Right atrium auricular region (tissue), 2 donors: ENCODE measurements around the gene KLF16. TPM values are rescaled to one million over a fixed set of nuclear protein-coding genes. Genes with fewer than 3 reads are reported as not detected.

Source experiments
- DNase-seq: peaks from one replicate; pipeline ENCODE4 v3.0.0-alpha.2; 2019; ENCODE audit warnings: low spot score
- H3K27ac ChIP-seq, 2 donors: fragments of 200-600 bp; sonication (generic); 1 replicate in 1 of 2; 2 replicates in 1 of 2; pipeline ENCODE4 v1.5.1; 2016 to 2019
- H3K27me3 ChIP-seq, 2 donors: fragments of 200-600 bp; sonication (generic); one replicate each; pipeline versions ENCODE4 v1.5.1 to v1.6.0; 2017 to 2019
- H3K36me3 ChIP-seq: fragments of 200-600 bp; sonication (generic); one replicate; pipeline ENCODE4 v1.5.1; 2016
- H3K4me1 ChIP-seq, 2 donors: fragments of 200-600 bp; sonication (generic); one replicate each; pipeline versions ENCODE4 v1.5.1 to v1.6.0; 2017 to 2019
- H3K4me3 ChIP-seq, 2 donors: fragments of 200-600 bp; sonication (generic); 1 replicate in 1 of 2; 2 replicates in 1 of 2; pipeline ENCODE4 v1.5.1; 2017 to 2019; ENCODE audit warnings: mild to moderate bottlenecking in 1 of 2, moderate library complexity in 1 of 2
- H3K9me3 ChIP-seq, 2 donors: fragments of 200-600 bp; sonication (generic); one replicate each; pipeline ENCODE4 v1.5.1; 2019
- CTCF ChIP-seq, 2 donors: fragments of 200-600 bp; sonication (generic); IDR thresholded peaks; one replicate each; pipeline ENCODE4 v1.5.1; 2019; ENCODE audit warnings: antibody characterized with exemption in 2 of 2
- total RNA-seq, 2 donors: library from RNA; depleted of rRNA; stranded (reverse); fragments of >200 nt; gene quantifications; one replicate each; pipeline ENCODE4 v1.1.0, GENCODE V29; 2016

The KLF16 gene
- total RNA-seq, 2 donors from 2014 or later, result 4.4 to 5.6 TPM

GRCh38 chr19:1826557-1827521 is 36.5 kb downstream of the KLF16 start:
- peaks cover 48% of the 10 kb centered on the region for H3K36me3 ChIP-seq
- no peak overlapping the region for H3K4me3 ChIP-seq
- no peaks in the 10 kb centered on the region for H3K9me3 ChIP-seq
- H3K27me3 ChIP-seq, result no peaks in the 10 kb centered on the region
- DNase-seq, result no peak
- peaks cover 0 to 10% of the 10 kb centered on the region in 2 donors for H3K4me1 ChIP-seq
- no peak for TF ChIP-seq CTCF (IDR thresholded peaks at IDR 0.05)
- no peak overlapping the region for H3K27ac ChIP-seq

- Histone ChIP-seq H3K27ac (no peak overlapping the region), H3K36me3 (peaks cover 57% of the 10 kb centered on the region), H3K27me3 (no peaks in the 10 kb centered on the region), H3K9me3 (no peaks in the 10 kb centered on the region), H3K4me3 (no peak overlapping the region), H3K4me1 (peaks cover 0 to 10% of the 10 kb centered on the region in 2 donors)
- peak; percentile 85 to 93 for TF ChIP-seq CTCF (IDR thresholded peaks at IDR 0.05)
- DNase-seq, result no peak
Measured at GRCh38 chr19:1825909-1826556, 37.3 kb downstream of the KLF16 start.

GRCh38 chr19:1824252-1824622 is 39.1 kb downstream of the KLF16 start:
- TF ChIP-seq CTCF (IDR thresholded peaks at IDR 0.05), result no peak
- no peak for DNase-seq
- Histone ChIP-seq H3K27ac (no peak overlapping the region), H3K36me3 (peaks cover 73% of the 10 kb centered on the region), H3K27me3 (no peaks in the 10 kb centered on the region), H3K9me3 (no peaks in the 10 kb centered on the region), H3K4me1 (peaks cover 0 to 10% of the 10 kb centered on the region in 2 donors), H3K4me3 (no peak overlapping the region)

- Histone ChIP-seq H3K27me3 (no peaks in the 10 kb centered on the region), H3K4me1 (peaks cover 0 to 10% of the 10 kb centered on the region in 2 donors), H3K36me3 (peaks cover 78% of the 10 kb centered on the region), H3K4me3 (no peak overlapping the region), H3K9me3 (no peaks in the 10 kb centered on the region), H3K27ac (no peak overlapping the region)
- no peak for TF ChIP-seq CTCF (IDR thresholded peaks at IDR 0.05)
- no peak for DNase-seq
Measured at GRCh38 chr19:1823539-1824251, 39.7 kb downstream of the KLF16 start.

GRCh38 chr19:1823020-1823419 is 40.4 kb downstream of the KLF16 start:
- Histone ChIP-seq H3K36me3 (peaks cover 78% of the 10 kb centered on the region), H3K9me3 (no peaks in the 10 kb centered on the region), H3K4me1 (peaks cover 0 to 10% of the 10 kb centered on the region in 2 donors), H3K27ac (no peak overlapping the region), H3K4me3 (no peak overlapping the region), H3K27me3 (no peaks in the 10 kb centered on the region)
- TF ChIP-seq CTCF (IDR thresholded peaks at IDR 0.05), result no peak
- DNase-seq, result no peak
